HG02885 (cell line): Measurements from ENCODE around the gene NSF.
"Not testable (repeated sequence)": the region's sequence is repeated elsewhere in the genome, so short reads cannot be mapped to it uniquely, and the experiment has no call there.

Source experiments
- ATAC-seq: cut with Tn5 transposase; IDR thresholded peaks from one replicate; pipeline ENCODE4 v1.9.1; 2021; ENCODE audit warnings: mild to moderate bottlenecking; ENCODE audit not compliant: unreplicated experiment, poor library complexity

The NSF gene

GRCh38 chr17:46771561-46772474, 181.3 kb downstream of the NSF start:
- ATAC-seq = no peak

DNA sequence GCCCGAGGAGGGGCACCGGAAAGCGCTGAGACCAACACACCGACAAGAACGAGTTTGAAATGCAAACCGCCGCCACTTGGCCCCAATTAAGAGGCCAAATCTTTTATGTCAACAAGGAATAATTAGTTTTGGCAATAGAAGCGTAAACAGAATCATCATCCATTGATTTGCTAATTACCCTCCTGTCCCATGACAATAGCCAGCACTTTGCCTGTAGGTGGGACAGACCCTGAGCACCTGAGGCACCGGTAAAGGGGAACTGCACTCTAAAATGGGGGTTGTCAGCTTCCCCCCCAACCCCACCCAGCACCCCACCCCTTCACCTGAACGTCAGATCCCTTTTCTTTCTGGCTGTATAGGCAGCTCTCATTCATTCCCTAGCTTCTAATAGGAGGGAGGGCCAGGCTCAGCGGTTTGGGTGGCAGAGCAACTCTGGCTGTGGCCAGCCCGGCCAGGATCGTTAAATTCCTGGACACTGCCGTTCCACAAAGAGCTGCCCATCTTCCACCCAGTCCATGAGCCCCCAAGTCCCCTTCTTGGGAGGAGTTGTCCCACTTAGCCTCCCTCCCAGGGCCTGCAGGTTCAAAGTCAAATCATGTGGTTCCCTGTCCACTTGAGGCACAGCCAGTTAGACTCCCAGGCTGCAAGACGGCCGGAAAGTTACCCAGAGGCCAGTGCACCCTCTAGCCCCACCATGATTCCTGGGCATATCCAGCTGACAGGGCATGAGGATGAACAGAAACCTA, 182.2 kb downstream of the NSF start:
- ATAC-seq = no peak

DNA sequence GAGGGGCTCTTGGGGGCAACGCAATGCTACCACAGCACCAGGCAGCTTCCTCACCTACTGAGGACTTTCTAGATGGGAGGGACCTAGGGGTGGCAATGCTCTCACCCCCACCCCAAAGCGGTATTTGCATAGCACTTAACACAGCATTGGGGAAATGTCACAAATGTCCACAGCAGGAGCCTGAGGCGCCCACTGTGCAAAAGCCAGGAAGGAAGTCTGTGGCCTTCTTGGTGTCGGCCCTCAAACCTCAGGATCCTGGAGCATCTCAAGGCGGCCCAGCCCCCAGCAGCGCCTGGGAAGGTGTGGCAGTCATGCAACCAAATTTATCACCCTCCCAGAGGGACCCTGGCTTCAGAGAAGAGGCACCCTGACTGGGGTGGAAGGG, 182.7 kb downstream of the NSF start:
- no peak for ATAC-seq

DNA sequence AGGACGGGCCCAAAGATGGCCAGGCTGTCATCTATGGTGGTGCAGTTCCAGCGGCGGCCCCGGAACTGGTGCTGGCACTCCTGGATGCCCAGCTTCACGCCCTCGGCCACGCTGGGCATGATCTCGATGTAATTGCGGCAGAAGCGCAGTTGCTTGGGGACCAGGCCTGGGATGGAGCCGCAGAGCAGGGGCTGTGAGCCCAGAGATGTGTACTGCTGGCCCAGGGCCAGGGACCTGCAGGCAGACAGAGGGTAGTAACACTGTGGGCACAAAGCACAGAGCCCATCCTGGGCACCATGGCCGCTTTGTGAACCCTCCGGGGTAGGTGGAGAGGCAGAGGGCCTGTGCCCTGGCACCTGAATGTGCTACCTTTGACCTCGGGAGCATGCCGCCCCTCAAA, 183.2 kb downstream of the NSF start:
- no peak for ATAC-seq

DNA sequence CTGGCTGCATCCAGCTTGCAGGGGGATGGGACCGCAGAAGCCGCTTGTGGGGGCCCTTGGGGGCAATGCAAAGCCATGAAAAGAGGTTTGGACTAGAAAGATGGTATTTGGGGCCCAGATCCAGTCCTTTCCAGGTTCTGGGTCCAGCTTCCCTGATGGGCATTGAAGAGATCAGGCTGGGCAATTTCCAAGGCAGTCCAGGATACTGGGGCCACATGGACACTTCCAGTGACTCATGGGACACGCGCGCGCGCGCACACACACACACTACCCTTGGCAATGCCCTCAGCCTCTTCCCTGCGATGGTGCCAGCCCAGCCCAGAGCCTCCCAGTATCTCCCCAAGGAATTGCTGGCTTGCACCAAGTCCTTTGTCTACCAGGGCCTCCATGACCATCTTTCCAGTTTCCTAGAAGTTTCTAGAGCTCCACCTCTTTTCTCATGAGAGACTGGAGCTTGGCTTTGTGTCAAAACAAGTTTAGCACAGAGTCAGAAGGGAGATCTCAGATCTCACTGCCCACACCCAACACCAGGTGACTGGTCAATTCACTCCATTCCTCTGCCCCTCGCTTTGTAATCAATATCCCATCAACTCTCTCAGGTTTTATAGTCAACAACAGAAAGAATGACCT, 183.8 kb downstream of the NSF start:
- no peak for ATAC-seq

GRCh38 chr17:46776298-46777005, 186.0 kb downstream of the NSF start:
- ATAC-seq = no peak

DNA sequence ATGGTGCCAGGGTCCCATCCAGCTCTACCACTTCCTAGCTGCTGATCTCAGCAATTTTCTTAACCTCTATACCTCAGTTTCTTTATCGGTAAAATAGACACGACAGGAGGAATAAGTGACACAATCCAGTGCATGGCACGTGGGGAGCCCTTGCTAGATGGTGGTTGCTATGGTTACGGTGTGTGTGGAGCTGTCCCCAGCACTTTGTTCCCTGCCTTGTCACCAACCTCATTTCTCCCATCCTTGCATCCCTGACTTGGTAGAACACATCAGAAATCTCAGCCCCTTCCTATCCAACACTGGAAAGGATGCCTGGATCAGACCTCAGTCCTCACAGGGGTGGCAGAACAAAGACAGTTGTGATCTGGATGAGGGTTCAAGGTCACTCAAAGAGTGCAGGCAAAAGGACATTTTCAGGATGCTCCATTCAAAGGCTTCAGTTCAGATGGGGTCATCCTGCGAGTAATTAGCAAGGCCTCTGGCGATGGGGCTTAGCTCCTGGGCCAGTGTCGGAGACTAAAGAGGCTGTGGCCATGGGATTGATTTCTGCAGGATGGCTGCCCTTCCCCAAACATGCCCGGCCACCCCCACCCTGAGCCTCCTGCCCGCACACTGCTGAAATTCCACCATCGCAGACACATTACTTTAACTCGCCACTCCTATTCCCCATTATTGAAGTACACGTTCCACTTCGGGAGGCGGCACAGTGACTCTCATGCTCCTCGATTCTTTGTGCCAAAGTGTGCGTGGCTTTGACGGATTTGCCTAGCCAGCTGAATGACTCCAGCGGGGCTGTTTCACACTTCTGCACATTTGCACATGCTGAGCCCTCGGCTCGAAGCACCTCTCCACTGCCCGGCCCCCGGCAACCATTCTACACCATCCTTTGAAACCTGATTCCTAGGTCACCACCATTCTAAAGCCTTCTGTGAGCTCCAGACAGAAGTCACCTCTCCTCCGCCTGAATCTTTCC, 187.8 kb downstream of the NSF start:
- no peak for ATAC-seq

DNA sequence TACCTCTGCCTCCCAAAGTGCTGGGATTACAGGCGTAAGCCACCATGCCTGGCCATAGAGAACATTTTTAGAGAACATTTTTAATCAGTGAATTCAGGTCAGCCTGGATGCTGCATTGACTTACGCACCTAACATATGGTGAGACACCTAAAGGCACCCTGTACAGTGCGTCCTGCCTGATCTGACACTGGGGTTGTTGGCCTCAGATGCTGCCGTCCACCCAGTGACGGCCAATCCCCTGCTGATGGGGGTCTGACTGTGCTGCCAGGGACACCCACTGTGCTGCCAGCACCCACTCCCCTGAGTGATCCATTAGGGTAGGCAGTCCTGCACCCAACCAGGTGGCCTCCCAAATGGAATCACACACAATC, 189.5 kb downstream of the NSF start:
- no peak for ATAC-seq

- ATAC-seq = no peak
Measured at GRCh38 chr17:46782250-46782953, 191.9 kb downstream of the NSF start.

- ATAC-seq = no peak
Measured at GRCh38 chr17:46783031-46783593, 192.6 kb downstream of the NSF start.

DNA sequence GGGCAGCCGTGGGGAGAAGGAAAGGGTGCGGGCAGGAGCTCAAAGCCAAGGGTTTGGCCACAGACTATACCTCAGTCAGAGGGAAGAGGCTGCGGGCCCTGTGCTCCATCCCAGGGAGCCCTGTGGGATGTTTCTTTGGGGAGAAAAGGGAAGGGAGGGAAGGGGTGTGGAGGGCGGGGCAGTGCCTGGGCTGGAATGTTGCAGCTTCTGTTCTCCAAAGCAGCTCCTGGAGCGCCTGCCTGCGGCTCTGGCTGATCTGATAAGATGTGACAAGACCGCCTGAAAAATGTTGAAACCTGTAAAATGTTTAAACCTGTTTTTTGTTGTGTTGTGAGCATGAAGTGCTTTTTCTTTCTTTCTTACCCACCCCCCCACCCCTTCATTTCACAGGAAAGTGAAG, 195.2 kb downstream of the NSF start:
- no peak for ATAC-seq

DNA sequence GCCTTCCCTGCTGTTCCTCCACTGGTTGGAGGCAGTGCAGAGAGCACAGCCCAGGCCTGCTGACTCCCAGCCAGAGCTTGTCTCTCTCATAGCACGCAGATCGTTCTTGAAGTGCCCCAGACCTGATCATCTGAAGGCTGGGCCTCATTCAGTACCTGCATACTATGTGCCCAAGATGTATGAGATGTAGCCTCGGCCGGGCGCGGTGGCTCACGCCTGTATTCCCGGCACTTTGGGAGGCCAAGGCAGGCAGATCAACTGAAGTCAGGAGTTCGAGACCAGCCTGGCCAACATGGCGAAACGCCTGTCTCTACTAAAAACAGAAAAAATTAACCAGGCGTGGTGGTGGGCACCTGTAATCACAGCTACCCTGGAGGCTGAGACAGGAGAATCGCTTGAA, 197.0 kb downstream of the NSF start:
- no peak for ATAC-seq

GRCh38 chr17:46788300-46788699, 197.8 kb downstream of the NSF start:
- no peak for ATAC-seq

DNA sequence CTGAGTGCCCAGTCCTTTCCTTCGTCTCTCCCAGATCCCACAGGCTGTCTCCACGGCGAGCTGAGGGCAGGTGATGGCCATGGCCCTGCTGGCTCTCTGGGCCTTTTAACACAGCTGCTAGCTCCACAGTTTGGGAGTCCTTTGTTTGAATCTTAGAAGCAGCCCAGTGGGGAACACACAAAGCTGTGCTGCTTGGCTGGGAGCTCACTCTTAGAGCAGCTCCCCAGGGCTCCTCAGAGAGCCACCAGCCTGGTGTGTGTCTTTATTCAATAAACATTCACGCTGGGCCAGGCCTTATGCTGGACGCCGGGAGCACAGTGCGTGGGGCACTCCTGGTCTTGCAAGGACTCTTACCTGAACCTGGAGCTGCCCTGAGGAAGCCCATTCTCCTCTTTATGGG, 198.3 kb downstream of the NSF start:
- no peak for ATAC-seq

DNA sequence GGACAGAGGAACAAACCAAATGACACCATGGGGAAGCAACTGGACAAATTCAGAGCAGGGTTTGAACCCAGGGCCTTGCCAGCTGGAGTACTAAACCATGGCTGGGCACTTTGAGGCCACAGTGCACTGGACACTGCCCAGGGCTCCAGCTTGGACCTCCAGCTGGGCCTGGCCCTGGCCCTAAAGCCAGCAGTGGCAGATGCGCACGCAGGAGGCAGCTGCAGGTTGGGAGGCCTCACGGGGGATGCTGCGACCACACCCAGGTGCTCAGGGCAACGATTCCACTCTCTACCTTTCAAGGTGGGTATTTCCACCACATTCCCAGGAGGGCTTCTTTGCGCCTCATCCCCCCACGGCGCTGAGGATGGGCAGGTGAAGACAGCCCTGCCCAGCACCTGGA, 199.1 kb downstream of the NSF start:
- no peak for ATAC-seq

GRCh38 chr17:46790216-46790615, 199.7 kb downstream of the NSF start:
- no peak for ATAC-seq

DNA sequence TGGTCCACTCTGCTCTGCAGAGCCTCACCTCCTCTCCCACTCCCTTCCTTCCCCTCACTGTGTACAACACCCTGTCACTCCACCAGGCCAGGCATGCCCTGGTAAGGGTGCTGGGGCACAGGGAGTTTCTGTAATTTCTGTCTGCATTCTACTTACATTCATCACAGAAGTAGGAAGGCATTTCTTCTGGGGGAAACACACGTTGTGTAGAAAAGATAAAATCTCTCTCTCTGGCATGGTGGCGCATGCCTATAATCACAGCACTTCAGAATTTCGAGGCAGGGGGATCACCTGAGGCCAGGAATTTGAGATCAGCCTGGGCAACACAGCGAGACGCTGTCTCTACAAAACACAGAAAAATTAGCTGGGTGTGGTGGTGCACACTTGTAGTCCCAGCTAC, 201.1 kb downstream of the NSF start:
- no peak for ATAC-seq

GRCh38 chr17:46792071-46792470, 201.6 kb downstream of the NSF start:
- no peak for ATAC-seq

- ATAC-seq = not testable (repeated sequence)
Measured at GRCh38 chr17:46793023-46793422, 202.6 kb downstream of the NSF start.
